Progenitor cell of endocrine pancreas (in vitro differentiated cells): ENCODE measurements around the gene ZFP1. TPM values are rescaled to one million over a fixed set of nuclear protein-coding genes. Genes with fewer than 3 reads are reported as not detected.
A peak's percentile ranks its signal among the peaks of the same experiment; 100 is the strongest.
"Not testable (repeated sequence)": the region's sequence is repeated elsewhere in the genome, so short reads cannot be mapped to it uniquely, and the experiment has no call there.

Source experiments
- DNase-seq: peaks from one replicate; pipeline ENCODE4 v3.0.0; 2021; ENCODE audit warnings: low spot score; ENCODE audit not compliant: unreplicated experiment
- H3K27ac Mint-ChIP-seq: 2 replicates; pipeline ENCODE4 v1.8.0; 2021; ENCODE audit warnings: mild to moderate bottlenecking, moderate library complexity, mixed read lengths
- H3K27me3 Mint-ChIP-seq: 2 replicates; pipeline ENCODE4 v1.8.0; 2021; ENCODE audit warnings: mixed read lengths
- H3K36me3 Mint-ChIP-seq: 2 replicates; pipeline ENCODE4 v1.8.0; 2022; ENCODE audit warnings: mixed read lengths; ENCODE audit not compliant: insufficient read depth
- H3K4me1 Mint-ChIP-seq: 2 replicates; pipeline ENCODE4 v1.8.0; 2021; ENCODE audit warnings: low read depth, mixed read lengths
- H3K4me3 Mint-ChIP-seq: 2 replicates; pipeline ENCODE4 v1.8.0; 2021; ENCODE audit warnings: low read depth, mild to moderate bottlenecking, moderate library complexity, mixed read lengths
- H3K9me3 Mint-ChIP-seq: 2 replicates; pipeline ENCODE4 v1.8.0; 2021; ENCODE audit warnings: low read depth, mixed read lengths
- total RNA-seq: library from RNA; stranded (reverse); gene quantifications from 2 replicates; pipeline ENCODE4 v1.2.1, GENCODE V29; 2021
- TF ChIP-seq, protein P1 (sequence below): fragments of 200-600 bp; sonication (generic); IDR thresholded peaks from one replicate; pipeline ENCODE4 v1.5.0; 2021; ENCODE audit warnings: antibody characterized with exemption, mild to moderate bottlenecking; ENCODE audit not compliant: unreplicated experiment

Gene ZFP1
- total RNA-seq, 1 donor from 2014 or later, result 17.5 TPM

DNA sequence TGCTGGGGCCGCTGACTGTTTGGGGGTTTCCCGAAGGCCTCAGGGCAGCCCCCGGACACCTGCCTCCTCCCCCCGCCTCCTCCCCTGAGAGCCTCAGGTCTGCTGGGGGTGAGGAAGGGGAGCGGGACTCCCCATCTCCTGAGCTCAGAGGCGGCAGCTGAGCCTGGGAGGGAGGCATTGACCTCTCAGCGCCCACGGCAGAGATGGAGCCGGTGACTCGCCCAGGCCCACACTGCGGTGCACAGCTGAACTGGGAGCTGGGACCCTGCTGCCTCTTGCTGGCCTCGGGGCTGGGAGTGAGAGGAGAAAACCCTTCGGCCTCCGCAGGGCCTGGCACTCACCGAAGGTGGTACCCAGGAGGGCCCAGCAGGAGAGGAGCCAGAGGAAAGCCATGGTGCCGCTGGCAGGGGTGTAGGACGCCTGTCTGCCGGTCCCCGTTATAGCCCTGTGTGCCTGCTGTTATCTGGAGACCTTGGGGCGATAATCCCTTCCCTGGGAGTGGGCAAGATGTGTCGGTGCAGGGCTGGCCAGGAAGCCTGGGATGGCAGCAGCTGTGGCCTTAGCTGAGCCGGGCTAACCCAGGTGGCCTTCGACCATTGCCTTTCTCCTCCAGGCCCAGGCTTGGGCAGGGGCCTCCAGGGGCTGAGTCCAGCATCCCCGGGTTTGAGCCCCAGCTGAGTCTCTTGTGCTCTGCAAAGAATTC lies 58.6 kb downstream of the ZFP1 start, which contains the start of gene CTRB2:
Gene CTRB2, minus strand, starts transcription at position 413 of the 703 bp plus-strand sequence. Its CDS starts 20 bp downstream, at position 393.
- H3K27ac Mint-ChIP-seq, result peak within 1 kb of the TSS; percentile 56
- no peaks in the 10 kb centered on the region for H3K9me3 Mint-ChIP-seq
- H3K4me1 Mint-ChIP-seq, result no peaks in the 10 kb centered on the region
- TF ChIP-seq, protein P1, sequence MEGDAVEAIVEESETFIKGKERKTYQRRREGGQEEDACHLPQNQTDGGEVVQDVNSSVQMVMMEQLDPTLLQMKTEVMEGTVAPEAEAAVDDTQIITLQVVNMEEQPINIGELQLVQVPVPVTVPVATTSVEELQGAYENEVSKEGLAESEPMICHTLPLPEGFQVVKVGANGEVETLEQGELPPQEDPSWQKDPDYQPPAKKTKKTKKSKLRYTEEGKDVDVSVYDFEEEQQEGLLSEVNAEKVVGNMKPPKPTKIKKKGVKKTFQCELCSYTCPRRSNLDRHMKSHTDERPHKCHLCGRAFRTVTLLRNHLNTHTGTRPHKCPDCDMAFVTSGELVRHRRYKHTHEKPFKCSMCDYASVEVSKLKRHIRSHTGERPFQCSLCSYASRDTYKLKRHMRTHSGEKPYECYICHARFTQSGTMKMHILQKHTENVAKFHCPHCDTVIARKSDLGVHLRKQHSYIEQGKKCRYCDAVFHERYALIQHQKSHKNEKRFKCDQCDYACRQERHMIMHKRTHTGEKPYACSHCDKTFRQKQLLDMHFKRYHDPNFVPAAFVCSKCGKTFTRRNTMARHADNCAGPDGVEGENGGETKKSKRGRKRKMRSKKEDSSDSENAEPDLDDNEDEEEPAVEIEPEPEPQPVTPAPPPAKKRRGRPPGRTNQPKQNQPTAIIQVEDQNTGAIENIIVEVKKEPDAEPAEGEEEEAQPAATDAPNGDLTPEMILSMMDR, result no peak
- no peaks in the 10 kb centered on the region for H3K36me3 Mint-ChIP-seq
- H3K4me3 Mint-ChIP-seq, result no peak within 1 kb of the TSS
- DNase-seq, result no peak
- H3K27me3 Mint-ChIP-seq, result no peaks in the 10 kb centered on the region

GRCh38 chr16:75207831-75208230 lies 59.5 kb downstream of the ZFP1 start:
- TF ChIP-seq, protein P1, result no peak
- Mint-ChIP-seq H3K4me3 (no peak overlapping the region), H3K4me1 (no peaks in the 10 kb centered on the region), H3K27me3 (no peaks in the 10 kb centered on the region), H3K27ac (no peak overlapping the region), H3K36me3 (no peaks in the 10 kb centered on the region), H3K9me3 (no peaks in the 10 kb centered on the region)
- no peak for DNase-seq

- no peak overlapping the region for H3K4me3 Mint-ChIP-seq
- no peak overlapping the region for H3K27ac Mint-ChIP-seq
- H3K36me3 Mint-ChIP-seq, result no peaks in the 10 kb centered on the region
- no peaks in the 10 kb centered on the region for H3K27me3 Mint-ChIP-seq
- no peaks in the 10 kb centered on the region for H3K9me3 Mint-ChIP-seq
- DNase-seq, result no peak
- TF ChIP-seq, protein P1, result no peak
- no peaks in the 10 kb centered on the region for H3K4me1 Mint-ChIP-seq
These were observed 60.0 kb downstream of the ZFP1 start for GRCh38 chr16:75208242-75208825.

- H3K27ac Mint-ChIP-seq, result no peak overlapping the region
These were observed 60.7 kb downstream of the ZFP1 start for GRCh38 chr16:75208861-75209505.

GRCh38 chr16:75209514-75209913 lies 61.2 kb downstream of the ZFP1 start:
- H3K27ac Mint-ChIP-seq, H3K4me3 Mint-ChIP-seq, H3K36me3 Mint-ChIP-seq, DNase-seq, H3K27me3 Mint-ChIP-seq, H3K9me3 Mint-ChIP-seq, H3K4me1 Mint-ChIP-seq: not testable (repeated sequence)

More at GRCh38 chr16:75208861-75209505, 60.7 kb downstream of the ZFP1 start:
- no peaks in the 10 kb centered on the region for H3K9me3 Mint-ChIP-seq
- TF ChIP-seq, protein P1, result no peak
- H3K4me3 Mint-ChIP-seq, result no peak overlapping the region
- no peaks in the 10 kb centered on the region for H3K36me3 Mint-ChIP-seq
- no peaks in the 10 kb centered on the region for H3K4me1 Mint-ChIP-seq
- no peaks in the 10 kb centered on the region for H3K27me3 Mint-ChIP-seq
- DNase-seq, result no peak
